ENCODE results near the gene SLC25A19.

DNA sequence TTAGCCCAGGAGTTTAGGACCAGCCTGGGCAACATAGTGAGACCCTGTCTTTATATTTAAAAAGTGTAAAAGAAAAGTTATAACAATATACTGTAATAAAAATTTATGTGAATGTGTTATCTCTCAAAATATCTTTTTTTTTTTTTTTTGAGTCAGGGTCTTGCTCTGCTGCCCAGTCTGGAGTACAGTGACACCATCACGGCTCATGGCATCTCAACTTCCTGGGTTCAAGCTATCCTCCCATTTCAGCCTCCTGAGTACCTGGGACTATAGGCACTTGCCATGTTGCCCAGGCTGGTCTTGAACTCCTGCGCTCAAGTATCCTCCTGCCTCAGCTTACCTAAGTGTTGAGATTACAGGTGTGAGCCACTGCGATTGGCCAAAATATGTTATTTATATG is 45.5 kb upstream of the SLC25A19 start:
- TF ChIP-seq, protein P1, sequence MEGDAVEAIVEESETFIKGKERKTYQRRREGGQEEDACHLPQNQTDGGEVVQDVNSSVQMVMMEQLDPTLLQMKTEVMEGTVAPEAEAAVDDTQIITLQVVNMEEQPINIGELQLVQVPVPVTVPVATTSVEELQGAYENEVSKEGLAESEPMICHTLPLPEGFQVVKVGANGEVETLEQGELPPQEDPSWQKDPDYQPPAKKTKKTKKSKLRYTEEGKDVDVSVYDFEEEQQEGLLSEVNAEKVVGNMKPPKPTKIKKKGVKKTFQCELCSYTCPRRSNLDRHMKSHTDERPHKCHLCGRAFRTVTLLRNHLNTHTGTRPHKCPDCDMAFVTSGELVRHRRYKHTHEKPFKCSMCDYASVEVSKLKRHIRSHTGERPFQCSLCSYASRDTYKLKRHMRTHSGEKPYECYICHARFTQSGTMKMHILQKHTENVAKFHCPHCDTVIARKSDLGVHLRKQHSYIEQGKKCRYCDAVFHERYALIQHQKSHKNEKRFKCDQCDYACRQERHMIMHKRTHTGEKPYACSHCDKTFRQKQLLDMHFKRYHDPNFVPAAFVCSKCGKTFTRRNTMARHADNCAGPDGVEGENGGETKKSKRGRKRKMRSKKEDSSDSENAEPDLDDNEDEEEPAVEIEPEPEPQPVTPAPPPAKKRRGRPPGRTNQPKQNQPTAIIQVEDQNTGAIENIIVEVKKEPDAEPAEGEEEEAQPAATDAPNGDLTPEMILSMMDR (IDR thresholded peaks at IDR 0.05; ENCODE audit: low read depth, low read length) = no peak
- TF ChIP-seq EZH2phosphoT487 (IDR thresholded peaks at IDR 0.05; ENCODE audit: low read depth) = no peak

Measured in OCI-LY3 (cell line).